A673 (cell line): ENCODE measurements around the gene PLEKHG3. TPM values are rescaled to one million over a fixed set of nuclear protein-coding genes. Genes with fewer than 3 reads are reported as not detected.

Source experiments
- BruUV-seq: library from RNA; stranded (reverse); fragments of 400-500 nt; replicated peaks from 2 replicates; lab custom pipeline; 2021; lab: Mats Ljungman, UMichigan
- CTCF ChIA-PET: fragments of 300-600 bp; sonication (Branson Sonifier 250); formaldehyde crosslinking; loops from one replicate; lab custom pipeline; 2022; ENCODE audit warnings: antibody characterized with exemption; lab: Charles Lee
- POLR2A ChIA-PET: fragments of 300-600 bp; sonication (Branson Sonifier 250); formaldehyde crosslinking; loops from one replicate; lab custom pipeline; 2022; ENCODE audit warnings: antibody characterized with exemption; ENCODE audit not compliant: low non-redundant PET; lab: Charles Lee
- DNase-seq: peaks from one replicate; pipeline ENCODE4 v3.0.0-alpha.2; 2015; ENCODE audit warnings: low spot score
- H3K27ac ChIP-seq: fragments of 200-600 bp; sonication (generic); 2 replicates; pipeline ENCODE4 v1.5.1; 2016; ENCODE audit warnings: mixed run types, low read depth, mild to moderate bottlenecking, mixed read lengths, antibody characterized with exemption, low read length; ENCODE audit not compliant: poor library complexity, severe bottlenecking
- H3K27me3 ChIP-seq: fragments of 200-600 bp; sonication (generic); replicated peaks from 2 replicates; pipeline ENCODE4 v1.6.1; 2017; ENCODE audit warnings: mixed run types, low read depth, mild to moderate bottlenecking, mixed read lengths, antibody characterized with exemption, low read length; ENCODE audit not compliant: insufficient read depth, poor library complexity
- H3K36me3 ChIP-seq: fragments of 200-600 bp; sonication (generic); 2 replicates; pipeline ENCODE4 v1.6.1; 2016; ENCODE audit warnings: mixed run types, mild to moderate bottlenecking, mixed read lengths, antibody characterized with exemption, low read length; ENCODE audit not compliant: insufficient read depth, poor library complexity, severe bottlenecking
- H3K4me1 ChIP-seq: fragments of 200-600 bp; sonication (generic); 2 replicates; pipeline ENCODE4 v1.6.1; 2017; ENCODE audit warnings: mixed run types, mild to moderate bottlenecking, mixed read lengths, antibody characterized with exemption, low read length; ENCODE audit not compliant: insufficient read depth, poor library complexity, severe bottlenecking
- H3K4me3 ChIP-seq: fragments of 200-600 bp; sonication (generic); 2 replicates; pipeline ENCODE4 v1.5.1; 2016; ENCODE audit warnings: low read depth, mixed run types, mild to moderate bottlenecking, mixed read lengths, low read length; ENCODE audit not compliant: poor library complexity, severe bottlenecking
- H3K9me3 ChIP-seq: fragments of 200-600 bp; sonication (generic); 2 replicates; pipeline ENCODE4 v1.6.1; 2016; ENCODE audit warnings: mixed run types, low read depth, mild to moderate bottlenecking, mixed read lengths, antibody characterized with exemption, low read length; ENCODE audit not compliant: poor library complexity, severe bottlenecking
- CTCF ChIP-seq: fragments of 300-800, 200-600 bp; sonication (generic); conservative IDR thresholded peaks from 2 replicates; pipeline ENCODE4 v1.5.1; 2017; ENCODE audit warnings: low read depth, mild to moderate bottlenecking, antibody characterized with exemption, low read length, moderate library complexity, mixed read lengths
- EZH2 ChIP-seq: fragments of 200-600 bp; sonication (generic); IDR thresholded peaks from 2 replicates; pipeline ENCODE4 v1.6.1; 2017; ENCODE audit warnings: borderline replicate concordance, low read depth, mild to moderate bottlenecking, mixed read lengths, antibody characterized with exemption, low read length; ENCODE audit not compliant: poor library complexity, severe bottlenecking
- intact Hi-C: fragments of 100-400 bp; cut with micrococcal nuclease; formaldehyde crosslinking; loops from one replicate; pipeline ENCODE4 v1.10.0; 2022; ENCODE audit not compliant: unreplicated experiment
- total RNA-seq: library from RNA; stranded (reverse); gene quantifications from 2 replicates; pipeline ENCODE4 v1.2.3, GENCODE V29; 2021

Gene PLEKHG3
- total RNA-seq, 1 experiment from 2014 or later = 29.6 TPM

GRCh38 chr14:64685371-64686281 is 18.6 kb upstream of the PLEKHG3 start:
- Histone ChIP-seq H3K27me3 (no peaks in the 10 kb centered on the region), H3K4me3 (no peak overlapping the region), H3K9me3 (no peaks in the 10 kb centered on the region), H3K36me3 (no peaks in the 10 kb centered on the region), H3K27ac (no peak overlapping the region), H3K4me1 (no peaks in the 10 kb centered on the region)
- intact Hi-C loops = no loop called here
- no TSS peak for BruUV-seq
- no peak for DNase-seq
- POLR2A ChIA-PET = no interaction called here
- no peak for TF ChIP-seq EZH2
- TF ChIP-seq CTCF = no peak
- CTCF ChIA-PET = interaction anchor here (0.6 kb wide), 1 partner anchor 138 kb away, joined by 3 read pairs; no protein-coding TSS in a partner anchor

GRCh38 chr14:64686282-64686615 is 18.0 kb upstream of the PLEKHG3 start:
- no peak overlapping the region for H3K27ac ChIP-seq
- H3K27me3 ChIP-seq = no peaks in the 10 kb centered on the region
- no peaks in the 10 kb centered on the region for H3K36me3 ChIP-seq
- H3K4me1 ChIP-seq = no peaks in the 10 kb centered on the region
- intact Hi-C loops = no loop called here
- POLR2A ChIA-PET = no interaction called here
- CTCF ChIA-PET = interaction anchor here (0.6 kb wide), 1 partner anchor 137 kb away, joined by 3 read pairs; no protein-coding TSS in a partner anchor
- no peaks in the 10 kb centered on the region for H3K9me3 ChIP-seq
- TF ChIP-seq CTCF (no peak), EZH2 (no peak)
- BruUV-seq = no TSS peak
- H3K4me3 ChIP-seq = no peak overlapping the region
- no peak for DNase-seq

- Histone ChIP-seq H3K27ac (no peak overlapping the region), H3K27me3 (no peaks in the 10 kb centered on the region), H3K36me3 (no peaks in the 10 kb centered on the region), H3K4me3 (no peak overlapping the region), H3K4me1 (no peaks in the 10 kb centered on the region), H3K9me3 (no peaks in the 10 kb centered on the region)
- ChIA-PET CTCF (no interaction called here), POLR2A (no interaction called here)
- no peak for DNase-seq
- intact Hi-C loops = no loop called here
- BruUV-seq = no TSS peak
- TF ChIP-seq EZH2 = no peak
- TF ChIP-seq CTCF = no peak
Observed at GRCh38 chr14:64688031-64688430, 16.2 kb upstream of the PLEKHG3 start.
